Measurements from ENCODE around the gene FNDC3B.
A peak's percentile ranks its signal among the peaks of the same experiment; 100 is the strongest.

FNDC3B gene

DNA sequence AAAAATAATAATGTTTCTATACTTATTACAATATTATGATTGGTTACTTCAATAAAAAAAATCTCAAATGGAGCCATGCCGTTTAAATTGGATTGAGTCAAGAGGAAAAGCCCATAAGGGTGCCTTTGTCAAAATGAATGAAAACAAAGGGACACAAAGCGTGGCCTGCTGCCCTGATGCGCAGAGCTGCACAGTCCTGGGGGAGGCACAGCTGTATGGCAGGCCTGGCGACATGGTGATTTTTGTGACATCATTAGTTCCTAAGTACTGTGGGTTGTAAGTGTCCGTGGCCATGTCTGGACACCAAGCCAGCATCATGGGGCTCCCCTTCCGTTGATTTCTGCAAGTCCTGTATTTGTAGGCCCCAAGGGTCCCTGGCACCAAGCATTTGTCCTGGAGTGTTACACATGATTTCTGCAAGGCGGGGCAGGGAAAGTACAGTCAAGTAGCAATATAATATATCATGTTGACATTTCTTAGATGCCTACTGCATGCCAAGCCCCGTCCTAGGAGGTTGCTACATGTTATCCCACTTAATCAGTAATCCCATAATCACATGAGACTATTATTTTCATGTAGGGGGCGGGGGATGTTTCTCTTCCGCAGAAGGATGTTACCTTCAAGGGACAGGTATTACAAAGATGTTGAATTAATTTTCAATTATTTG is 349.2 kb downstream of the FNDC3B start:
- TF ChIP-seq, protein P1, sequence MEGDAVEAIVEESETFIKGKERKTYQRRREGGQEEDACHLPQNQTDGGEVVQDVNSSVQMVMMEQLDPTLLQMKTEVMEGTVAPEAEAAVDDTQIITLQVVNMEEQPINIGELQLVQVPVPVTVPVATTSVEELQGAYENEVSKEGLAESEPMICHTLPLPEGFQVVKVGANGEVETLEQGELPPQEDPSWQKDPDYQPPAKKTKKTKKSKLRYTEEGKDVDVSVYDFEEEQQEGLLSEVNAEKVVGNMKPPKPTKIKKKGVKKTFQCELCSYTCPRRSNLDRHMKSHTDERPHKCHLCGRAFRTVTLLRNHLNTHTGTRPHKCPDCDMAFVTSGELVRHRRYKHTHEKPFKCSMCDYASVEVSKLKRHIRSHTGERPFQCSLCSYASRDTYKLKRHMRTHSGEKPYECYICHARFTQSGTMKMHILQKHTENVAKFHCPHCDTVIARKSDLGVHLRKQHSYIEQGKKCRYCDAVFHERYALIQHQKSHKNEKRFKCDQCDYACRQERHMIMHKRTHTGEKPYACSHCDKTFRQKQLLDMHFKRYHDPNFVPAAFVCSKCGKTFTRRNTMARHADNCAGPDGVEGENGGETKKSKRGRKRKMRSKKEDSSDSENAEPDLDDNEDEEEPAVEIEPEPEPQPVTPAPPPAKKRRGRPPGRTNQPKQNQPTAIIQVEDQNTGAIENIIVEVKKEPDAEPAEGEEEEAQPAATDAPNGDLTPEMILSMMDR (conservative IDR thresholded peaks at IDR 0.05; ENCODE audit: control insufficient read depth, insufficient read depth, low read depth, low read length): no peak
- DNase-seq (ENCODE audit: low read depth): no peak
- no peak overlapping the region for H3K4me3 ChIP-seq (ENCODE audit: control insufficient read depth, low read depth, low read length)

DNA sequence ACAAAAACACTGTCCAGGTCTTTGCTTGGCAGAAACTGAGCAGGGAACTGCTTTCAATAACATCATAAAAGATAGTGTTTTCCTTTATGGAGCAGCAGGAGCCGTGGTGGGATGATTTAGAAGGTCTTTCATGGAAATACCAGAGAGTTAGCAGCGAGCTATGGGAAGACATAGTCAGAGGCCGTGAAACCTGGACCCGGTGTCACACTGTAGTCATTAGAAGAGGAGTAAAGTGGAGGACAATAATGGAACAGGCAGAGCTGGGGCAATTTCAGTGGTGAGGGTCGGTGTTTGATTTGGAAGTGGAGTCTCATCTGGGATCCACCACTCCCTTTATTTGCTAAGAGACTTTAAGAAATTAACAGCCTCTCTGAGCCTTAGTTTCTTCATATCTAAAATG is 351.4 kb downstream of the FNDC3B start:
- DNase-seq (ENCODE audit: low read depth): no peak
- TF ChIP-seq, protein P1 (conservative IDR thresholded peaks at IDR 0.05; ENCODE audit: control insufficient read depth, insufficient read depth, low read depth, low read length): no peak
- H3K4me3 ChIP-seq (ENCODE audit: control insufficient read depth, low read depth, low read length): no peak overlapping the region

DNA sequence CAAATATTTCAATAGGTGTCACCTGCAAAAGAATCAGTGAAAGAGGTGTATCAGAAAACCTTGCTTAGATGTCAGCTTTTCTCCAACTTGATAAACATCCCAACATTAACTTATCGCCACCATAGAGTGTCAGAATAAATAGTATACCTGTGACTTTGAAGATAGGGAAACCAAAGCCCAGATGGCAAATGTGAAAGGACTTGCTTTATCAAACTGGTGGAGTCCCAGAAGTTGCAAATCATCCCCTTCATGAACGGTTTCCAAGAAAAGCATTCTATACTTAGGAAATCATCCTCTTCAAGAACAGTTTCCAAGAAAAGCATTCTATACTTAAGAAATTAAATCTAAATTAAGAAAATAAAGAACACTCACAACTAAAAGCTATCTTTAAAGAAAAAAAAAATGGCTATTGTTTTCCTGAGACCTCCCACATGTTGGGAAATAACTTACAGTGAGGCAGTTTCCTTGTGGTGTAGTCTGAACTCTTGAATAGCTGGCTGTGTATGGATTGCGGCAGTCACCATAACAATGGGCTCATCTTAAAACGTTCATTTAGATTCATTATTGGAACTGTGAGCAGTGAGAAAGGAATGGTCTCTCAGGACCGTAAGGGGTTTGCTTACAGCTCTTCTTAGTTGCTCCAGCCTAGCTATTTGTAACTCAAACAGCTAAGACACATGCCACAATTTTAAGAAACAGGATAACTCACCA is 352.4 kb downstream of the FNDC3B start:
- TF ChIP-seq, protein P1 (conservative IDR thresholded peaks at IDR 0.05; ENCODE audit: control insufficient read depth, insufficient read depth, low read depth, low read length): no peak
- no peak overlapping the region for H3K4me3 ChIP-seq (ENCODE audit: control insufficient read depth, low read depth, low read length)
- DNase-seq (ENCODE audit: low read depth): peak; percentile 47

DNA sequence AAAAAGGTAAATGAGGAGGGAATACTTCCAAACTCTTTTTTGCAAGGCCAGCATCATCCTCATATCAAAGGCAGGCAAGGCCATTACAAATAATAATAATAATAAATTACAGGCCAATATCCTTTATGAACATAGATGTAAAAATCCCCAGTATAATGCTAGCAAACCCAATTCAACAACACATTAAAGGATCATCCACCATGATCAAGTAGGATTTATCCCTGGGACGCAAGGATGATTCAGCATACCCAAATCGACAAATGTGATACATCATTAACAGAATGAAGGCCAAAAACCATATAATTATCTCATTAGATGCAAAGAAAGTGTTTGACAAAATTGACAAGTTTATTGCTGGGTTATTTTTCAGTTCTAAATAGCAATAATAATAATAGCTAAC is 355.3 kb downstream of the FNDC3B start:
- no peak for DNase-seq (ENCODE audit: low read depth)
- no peak overlapping the region for H3K4me3 ChIP-seq (ENCODE audit: control insufficient read depth, low read depth, low read length)
- TF ChIP-seq, protein P1 (conservative IDR thresholded peaks at IDR 0.05; ENCODE audit: control insufficient read depth, insufficient read depth, low read depth, low read length): no peak

DNA sequence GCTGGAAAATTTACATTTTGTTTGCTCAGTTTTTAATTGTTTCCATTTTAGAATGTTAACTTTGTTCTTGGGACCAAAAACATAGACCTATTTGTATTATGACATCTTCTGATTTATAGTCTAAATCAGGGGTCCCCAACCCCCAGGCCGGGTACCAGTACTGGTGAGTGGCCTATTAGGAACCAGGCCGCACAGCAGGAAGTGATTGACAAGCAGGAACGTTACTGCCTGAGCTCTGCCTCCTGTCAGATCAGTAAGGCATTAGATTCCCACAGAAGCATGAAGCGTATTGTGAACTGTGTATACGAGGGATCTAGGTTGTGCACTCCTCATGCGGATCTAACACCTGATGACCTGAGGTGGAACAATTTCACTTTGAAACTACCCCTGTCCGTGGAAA is 357.0 kb downstream of the FNDC3B start:
- TF ChIP-seq, protein P1 (conservative IDR thresholded peaks at IDR 0.05; ENCODE audit: control insufficient read depth, insufficient read depth, low read depth, low read length): no peak
- H3K4me3 ChIP-seq (ENCODE audit: control insufficient read depth, low read depth, low read length): no peak overlapping the region
- no peak for DNase-seq (ENCODE audit: low read depth)

DNA sequence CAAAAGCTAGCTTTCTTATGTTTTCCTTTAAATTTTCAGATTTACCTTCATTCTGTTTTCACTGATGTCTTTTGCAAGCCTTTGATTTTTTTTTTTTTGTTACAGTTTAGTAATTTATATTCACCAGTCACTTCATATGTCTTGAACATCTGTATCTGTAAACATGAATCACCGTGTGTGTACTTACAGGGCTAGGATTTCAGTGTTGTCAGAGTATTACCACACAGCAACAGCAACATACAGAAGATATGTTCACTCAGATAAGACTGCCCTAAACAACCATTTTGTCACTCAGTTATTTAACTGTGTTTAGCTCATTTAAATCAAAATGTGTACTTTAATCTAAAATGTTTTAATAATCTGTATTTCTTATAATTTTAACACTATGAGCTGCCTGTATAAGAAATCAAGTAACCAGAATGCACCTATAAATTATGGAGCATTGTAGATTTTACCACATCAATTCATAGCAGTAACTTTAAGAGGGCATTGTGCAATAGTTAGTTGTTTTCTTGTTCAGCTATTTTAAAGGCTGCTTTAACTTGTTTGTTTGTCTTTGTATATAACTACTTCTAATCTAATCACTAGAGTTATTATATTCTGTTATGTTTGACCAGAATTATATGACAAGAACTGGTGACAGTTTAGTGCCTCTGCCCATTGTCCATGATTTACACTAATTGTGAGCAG is 358.5 kb downstream of the FNDC3B start:
- no peak overlapping the region for H3K4me3 ChIP-seq (ENCODE audit: control insufficient read depth, low read depth, low read length)
- peak; percentile 79 for DNase-seq (ENCODE audit: low read depth)
- TF ChIP-seq, protein P1 (conservative IDR thresholded peaks at IDR 0.05; ENCODE audit: control insufficient read depth, insufficient read depth, low read depth, low read length): no peak

Measured in fibroblast of mammary gland (primary cell).